Lower leg skin (tissue), 3 donors: ENCODE measurements around the gene ST6GALNAC3.

Experiments used
- POLR2A ChIP-seq, 2 donors: fragments of 450-650 bp; IDR thresholded peaks; one replicate each; pipeline ENCODE4 v1.6.1; 2016 to 2017; ENCODE audit warnings: antibody characterized with exemption in 2 of 2, mild to moderate bottlenecking in 1 of 2, moderate library complexity in 1 of 2
- TF ChIP-seq, protein P1 (sequence below), 3 donors: fragments of 450-650 bp; IDR thresholded peaks; one replicate each; pipeline ENCODE4 v1.5.1; 2016; ENCODE audit warnings: antibody characterized with exemption in 3 of 3, mild to moderate bottlenecking in 3 of 3, moderate library complexity in 2 of 3

GRCh38 chr1:76252431-76252830 is 177.9 kb downstream of the ST6GALNAC3 start:
- TF ChIP-seq, protein P1, sequence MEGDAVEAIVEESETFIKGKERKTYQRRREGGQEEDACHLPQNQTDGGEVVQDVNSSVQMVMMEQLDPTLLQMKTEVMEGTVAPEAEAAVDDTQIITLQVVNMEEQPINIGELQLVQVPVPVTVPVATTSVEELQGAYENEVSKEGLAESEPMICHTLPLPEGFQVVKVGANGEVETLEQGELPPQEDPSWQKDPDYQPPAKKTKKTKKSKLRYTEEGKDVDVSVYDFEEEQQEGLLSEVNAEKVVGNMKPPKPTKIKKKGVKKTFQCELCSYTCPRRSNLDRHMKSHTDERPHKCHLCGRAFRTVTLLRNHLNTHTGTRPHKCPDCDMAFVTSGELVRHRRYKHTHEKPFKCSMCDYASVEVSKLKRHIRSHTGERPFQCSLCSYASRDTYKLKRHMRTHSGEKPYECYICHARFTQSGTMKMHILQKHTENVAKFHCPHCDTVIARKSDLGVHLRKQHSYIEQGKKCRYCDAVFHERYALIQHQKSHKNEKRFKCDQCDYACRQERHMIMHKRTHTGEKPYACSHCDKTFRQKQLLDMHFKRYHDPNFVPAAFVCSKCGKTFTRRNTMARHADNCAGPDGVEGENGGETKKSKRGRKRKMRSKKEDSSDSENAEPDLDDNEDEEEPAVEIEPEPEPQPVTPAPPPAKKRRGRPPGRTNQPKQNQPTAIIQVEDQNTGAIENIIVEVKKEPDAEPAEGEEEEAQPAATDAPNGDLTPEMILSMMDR (IDR thresholded peaks at IDR 0.05), result no peak
- TF ChIP-seq POLR2A (IDR thresholded peaks at IDR 0.05), result no peak
